Neuronal stem cell (in vitro differentiated cells): ENCODE results near the gene LMNA.

Experiments used
- DNase-seq: peaks from one replicate; pipeline ENCODE4 v3.0.0-alpha.2; 2013; ENCODE audit warnings: low spot score
- H2AFZ ChIP-seq: one replicate; pipeline ENCODE4 v1.6.1; 2013; ENCODE audit warnings: mild to moderate bottlenecking, low read length, inconsistent platforms
- H2AK5ac ChIP-seq: 2 replicates; pipeline ENCODE4 v1.6.1; 2013; ENCODE audit warnings: low read depth, mild to moderate bottlenecking, inconsistent platforms, low read length, moderate library complexity, mixed read lengths
- H2BK120ac ChIP-seq: 2 replicates; pipeline ENCODE4 v1.6.1; 2013; ENCODE audit warnings: low read depth, mild to moderate bottlenecking, inconsistent platforms, low read length, moderate library complexity, mixed read lengths
- H2BK12ac ChIP-seq: one replicate; pipeline ENCODE4 v1.6.1; 2013; ENCODE audit warnings: low read length, inconsistent platforms
- H2BK15ac ChIP-seq: 2 replicates; pipeline ENCODE4 v1.6.1; 2013; ENCODE audit warnings: mild to moderate bottlenecking, low read length, inconsistent platforms, mixed read lengths
- H2BK5ac ChIP-seq: one replicate; pipeline ENCODE4 v1.6.1; 2013; ENCODE audit warnings: inconsistent platforms, mild to moderate bottlenecking, low read length, moderate library complexity
- H3K14ac ChIP-seq: one replicate; pipeline ENCODE4 v1.6.1; 2013; ENCODE audit warnings: low read length, inconsistent platforms
- H3K18ac ChIP-seq: 2 replicates; pipeline ENCODE4 v1.6.1; 2013; ENCODE audit warnings: low read length, inconsistent platforms
- H3K23ac ChIP-seq: 2 replicates; pipeline ENCODE4 v1.6.1; 2013; ENCODE audit warnings: low read depth, mild to moderate bottlenecking, mixed read lengths, low read length, inconsistent platforms; ENCODE audit not compliant: poor library complexity
- H3K27ac ChIP-seq: replicated peaks from 3 replicates; pipeline ENCODE4 v1.5.1; 2013; ENCODE audit warnings: low read length, inconsistent platforms
- H3K27me3 ChIP-seq, 3 experiments: 2 replicates each; pipeline ENCODE4 v1.6.1; 2013; ENCODE audit warnings: low read length in 3 of 3, mild to moderate bottlenecking in 2 of 3, inconsistent platforms in 1 of 3, low read depth in 1 of 3, mixed read lengths in 1 of 3, moderate library complexity in 1 of 3; ENCODE audit not compliant: control insufficient read depth in 3 of 3, insufficient read depth in 3 of 3
- H3K36me3 ChIP-seq, 2 donors: replicated peaks in 1 of 2; 2 replicates each; pipeline ENCODE4 v1.6.1; 2013; ENCODE audit warnings: low read length in 2 of 2; ENCODE audit not compliant: control insufficient read depth in 2 of 2, insufficient read depth in 2 of 2
- H3K4ac ChIP-seq: 2 replicates; pipeline ENCODE4 v1.6.1; 2013; ENCODE audit warnings: inconsistent platforms, mild to moderate bottlenecking, low read length, moderate library complexity
- H3K4me1 ChIP-seq, 2 donors: 1 replicate in 1 of 2; 2 replicates in 1 of 2; pipeline ENCODE4 v1.6.1; 2013; ENCODE audit warnings: low read length in 2 of 2, low read depth in 1 of 2; ENCODE audit not compliant: control insufficient read depth in 2 of 2, insufficient read depth in 1 of 2
- H3K4me2 ChIP-seq: one replicate; pipeline ENCODE4 v1.6.1; 2013; ENCODE audit warnings: mild to moderate bottlenecking, low read length, inconsistent platforms; ENCODE audit not compliant: insufficient read depth, poor library complexity, severe bottlenecking
- H3K4me3 ChIP-seq, 2 donors: 2 replicates each; pipeline ENCODE4 v1.5.1; 2013; ENCODE audit warnings: low read length in 2 of 2, mild to moderate bottlenecking in 2 of 2, inconsistent platforms in 1 of 2, moderate library complexity in 1 of 2
- H3K79me1 ChIP-seq: one replicate; pipeline ENCODE4 v1.6.1; 2013; ENCODE audit warnings: low read depth, mild to moderate bottlenecking, inconsistent platforms, low read length, moderate library complexity
- H3K9ac ChIP-seq: one replicate; pipeline ENCODE4 v1.6.1; 2013; ENCODE audit warnings: mild to moderate bottlenecking, low read depth, low read length, inconsistent platforms; ENCODE audit not compliant: poor library complexity
- H3K9me3 ChIP-seq, 2 donors: replicated peaks in 1 of 2; 2 replicates each; pipeline versions ENCODE3 to v1.6.1; 2013; ENCODE audit warnings: low read length in 2 of 2, mild to moderate bottlenecking in 2 of 2, inconsistent platforms in 1 of 2, low read depth in 1 of 2, mixed read lengths in 1 of 2, moderate library complexity in 1 of 2; ENCODE audit not compliant: control insufficient read depth in 2 of 2, insufficient read depth in 1 of 2
- H4K8ac ChIP-seq: one replicate; pipeline ENCODE4 v1.6.1; 2013; ENCODE audit warnings: low read depth, mild to moderate bottlenecking, inconsistent platforms, low read length, moderate library complexity
- H4K91ac ChIP-seq: one replicate; pipeline ENCODE4 v1.6.1; 2013; ENCODE audit warnings: low read length, low read depth, mild to moderate bottlenecking, inconsistent platforms; ENCODE audit not compliant: poor library complexity
- WGBS, 2 donors: extraction: QIAGEN DNeasy Blood & Tissue Kit; methylation state at CpG; one replicate each; pipeline ENCODE4 v1.1.7; 2013; ENCODE audit warnings: missing lambda C conversion rate in 2 of 2, mixed read lengths in 1 of 2; ENCODE audit not compliant: insufficient read length in 2 of 2, insufficient replicate concordance in 1 of 2; ENCODE audit errors: extremely low coverage in 2 of 2; 5-methylcytosine and 5-hydroxymethylcytosine counted together

Gene LMNA

GRCh38 chr1:156149374-156150332 lies 35.1 kb downstream of the LMNA start:
- WGBS, 2 donors: no CpG with 5 or more reads among the region's 20 CpGs

GRCh38 chr1:156150333-156151011 lies 36.0 kb downstream of the LMNA start:
- Histone ChIP-seq H2BK15ac (peak overlapping the region; percentile 87), H4K91ac (no peak overlapping the region), H3K27ac (no peak overlapping the region)

More at GRCh38 chr1:156149374-156150332, 35.1 kb downstream of the LMNA start:
- Histone ChIP-seq H2AK5ac (peak overlapping the region; percentile 10), H3K9me3 (no peaks in the 10 kb centered on the region), H3K79me1 (no peaks in the 10 kb centered on the region), H3K4me2 (peak overlapping the region; percentile 32), H3K18ac (peak overlapping the region; percentile 24), H3K23ac (peak overlapping the region; percentile 4), H3K4ac (no peak overlapping the region), H3K27ac (no peak overlapping the region), H2BK120ac (no peak overlapping the region), H3K4me1 (peaks cover 30 to 36% of the 10 kb centered on the region in 2 donors), H4K8ac (no peak overlapping the region), H2BK15ac (peak overlapping the region; percentile 87), H3K14ac (no peak overlapping the region), H3K9ac (peak overlapping the region; percentile 78), H2AFZ (no peak overlapping the region), H4K91ac (no peak overlapping the region), H2BK5ac (peak overlapping the region; percentile 30), H2BK12ac (no peak overlapping the region), H3K36me3 (no peaks in the 10 kb centered on the region), H3K4me3 (no peak overlapping the region), H3K27me3 (no peaks in the 10 kb centered on the region)
- DNase-seq: peak; percentile 58

GRCh38 chr1:156151093-156151688 lies 36.7 kb downstream of the LMNA start:
- no CpG with 5 or more reads among the region's 6 CpGs for WGBS, 2 donors
- Histone ChIP-seq H3K4ac (no peak overlapping the region), H3K23ac (no peak overlapping the region), H3K4me2 (no peak overlapping the region), H2AFZ (no peak overlapping the region), H3K27ac (no peak overlapping the region), H3K27me3 (no peaks in the 10 kb centered on the region), H2BK15ac (peak overlapping the region; percentile 52), H3K79me1 (no peaks in the 10 kb centered on the region), H3K9me3 (no peaks in the 10 kb centered on the region), H2BK12ac (no peak overlapping the region), H2BK5ac (peak overlapping the region; percentile 30), H4K91ac (no peak overlapping the region), H3K14ac (no peak overlapping the region), H3K4me1 (peaks cover 30 to 35% of the 10 kb centered on the region in 2 donors), H2BK120ac (no peak overlapping the region), H4K8ac (no peak overlapping the region), H3K36me3 (no peaks in the 10 kb centered on the region), H2AK5ac (peak overlapping the region; percentile 70), H3K9ac (peak overlapping the region; percentile 36), H3K4me3 (no peak overlapping the region), H3K18ac (peak overlapping the region; percentile 53)
- no peak for DNase-seq

More at GRCh38 chr1:156150333-156151011, 36.0 kb downstream of the LMNA start:
- H2AFZ ChIP-seq: peak overlapping the region; percentile 3
- H3K4me1 ChIP-seq: peaks cover 30 to 36% of the 10 kb centered on the region in 2 donors
- H3K79me1 ChIP-seq: no peaks in the 10 kb centered on the region
- H3K9me3 ChIP-seq: no peaks in the 10 kb centered on the region
- no CpG with 5 or more reads among the region's 10 CpGs for WGBS, 2 donors
- H3K18ac ChIP-seq: peak overlapping the region; percentile 23
- H3K4me2 ChIP-seq: peak overlapping the region; percentile 32
- H2BK5ac ChIP-seq: peak overlapping the region; percentile 30
- H2AK5ac ChIP-seq: peak overlapping the region; percentile 70
- no peak overlapping the region for H4K8ac ChIP-seq
- H2BK12ac ChIP-seq: no peak overlapping the region
- H2BK120ac ChIP-seq: no peak overlapping the region
- H3K27me3 ChIP-seq: no peaks in the 10 kb centered on the region
- H3K36me3 ChIP-seq: no peaks in the 10 kb centered on the region
- H3K9ac ChIP-seq: peak overlapping the region; percentile 78
- no peak overlapping the region for H3K14ac ChIP-seq
- no peak for DNase-seq
- no peak overlapping the region for H3K4me3 ChIP-seq
- H3K4ac ChIP-seq: no peak overlapping the region
- peak overlapping the region; percentile 3 for H3K23ac ChIP-seq
